SK-MEL-5 (cell line): ENCODE measurements around the gene DICER1. TPM values are rescaled to one million over a fixed set of nuclear protein-coding genes. Genes with fewer than 3 reads are reported as not detected.

Experiments
- DNase-seq: peaks from one replicate; pipeline ENCODE4 v3.0.0-alpha.2; 2016; ENCODE audit warnings: low read depth, low spot score
- in situ Hi-C: cut with HindIII; loops from 2 replicates; pipeline ENCODE4 v1.10.0; 2016; ENCODE audit warnings: low sequenced_read_pairs, high pct_unique_total_duplicates, low pct_unique_long_range_greater_than_20kb
- total RNA-seq: library from RNA; depleted of rRNA; stranded (reverse); fragments of >200 nt; shearing (Covaris generic); gene quantifications from 2 replicates; pipeline ENCODE4 v1.2.3, GENCODE V29; 2014

The DICER1 gene
- total RNA-seq, 1 experiment from 2014 or later: 38.8 TPM

DNA sequence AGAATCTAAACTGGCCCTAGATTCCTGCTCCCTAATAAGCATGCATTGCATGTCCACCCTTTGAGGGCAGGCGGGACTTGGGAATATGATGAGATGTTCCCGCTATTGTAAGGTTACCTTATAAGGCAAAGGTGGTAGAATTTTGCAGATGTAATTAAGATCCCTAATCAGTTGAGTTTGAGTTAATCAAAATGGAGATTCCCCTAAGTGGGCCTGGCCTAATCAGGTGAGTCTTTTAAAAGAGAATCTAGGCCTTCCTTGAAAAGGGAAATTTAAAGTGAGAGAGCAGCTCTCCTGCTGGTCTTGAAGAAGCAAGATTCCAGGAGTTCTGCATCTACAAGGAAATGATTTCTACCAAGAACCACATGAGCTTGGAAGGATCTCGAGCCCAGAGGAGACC, 83.4 kb downstream of the DICER1 start:
- in situ Hi-C loops: no loop called here
- no peak for DNase-seq

DNA sequence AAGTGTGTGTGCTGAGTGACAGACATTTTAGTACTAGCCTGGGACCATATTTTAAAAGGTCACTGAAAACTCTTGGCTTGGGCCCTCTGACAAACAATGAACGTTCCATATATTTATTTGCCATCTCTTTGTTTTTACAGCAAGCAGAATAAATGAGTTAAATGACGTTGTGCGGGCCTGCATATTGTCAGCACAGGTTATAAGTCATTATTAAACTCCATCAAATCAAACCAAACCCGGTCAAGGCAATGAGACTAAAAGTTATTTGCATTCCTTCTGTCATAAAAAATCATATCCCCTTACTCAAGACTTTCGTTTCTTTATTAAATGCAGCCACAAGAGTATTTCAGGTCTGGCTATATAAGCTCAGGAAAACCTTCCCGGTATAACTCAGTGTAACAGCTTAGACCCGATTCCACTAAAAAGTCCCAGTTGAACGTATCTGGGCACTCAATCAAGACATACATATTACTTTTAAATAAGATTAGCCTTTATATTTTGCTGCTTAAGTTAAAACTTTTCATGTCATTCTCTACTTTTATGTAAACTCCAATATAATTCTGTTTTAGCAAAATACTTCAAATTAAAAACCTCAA, 84.9 kb downstream of the DICER1 start:
- in situ Hi-C loops: no loop called here
- no peak for DNase-seq

DNA sequence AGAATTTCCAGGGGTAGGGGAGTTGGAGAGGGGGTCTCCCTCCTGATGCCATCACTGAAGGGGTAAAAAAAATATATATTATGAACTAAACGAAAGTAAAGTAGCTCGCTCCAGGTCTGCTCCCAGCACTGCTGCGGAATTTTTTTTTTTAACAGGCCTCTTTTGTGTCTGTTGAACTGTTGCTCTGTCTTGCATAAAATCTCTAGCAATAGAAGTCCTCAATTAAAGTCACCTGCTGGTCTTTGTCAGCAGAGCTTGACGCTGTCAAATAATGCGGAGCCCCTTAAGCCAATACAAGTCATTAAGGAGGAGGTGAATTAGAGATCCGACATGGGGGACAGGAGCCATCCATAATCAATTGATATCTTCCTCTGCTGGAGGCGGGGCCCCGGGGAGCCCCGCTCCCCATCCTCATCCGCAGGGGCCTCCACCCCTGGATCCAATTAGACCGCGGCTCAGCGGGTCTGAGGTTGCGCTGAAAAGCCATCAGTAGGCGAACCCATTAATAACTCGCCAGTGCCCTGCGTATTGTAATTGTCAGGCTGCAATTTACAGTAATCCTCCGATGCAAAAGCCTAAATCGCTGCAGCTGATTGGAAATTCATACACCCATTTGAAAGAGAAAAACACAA, 85.6 kb downstream of the DICER1 start:
- DNase-seq: no peak
- in situ Hi-C loops: no loop called here

- in situ Hi-C loops: no loop called here
- DNase-seq: no peak
Observed at GRCh38 chr14:95070748-95071435, 86.4 kb downstream of the DICER1 start.

DNA sequence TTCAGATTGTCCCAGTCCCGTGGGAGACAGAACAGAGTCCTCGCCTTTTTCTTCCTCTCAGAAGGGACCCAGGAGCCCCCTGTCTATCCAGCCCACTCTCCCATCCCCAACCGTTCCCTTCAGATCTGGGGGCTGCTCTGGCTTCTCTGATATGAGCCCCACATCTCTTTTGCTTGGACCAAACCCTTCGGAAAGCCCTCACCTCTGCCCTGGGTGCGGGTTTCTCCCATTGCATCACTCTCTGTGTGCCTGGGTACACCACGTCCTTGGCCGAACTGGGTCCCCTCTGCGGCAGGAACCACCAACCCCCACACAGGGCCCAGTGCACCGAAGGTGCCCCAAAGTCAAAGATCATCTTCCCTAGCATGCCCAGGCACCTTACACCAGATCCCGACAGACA, 87.8 kb downstream of the DICER1 start:
- DNase-seq: no peak
- in situ Hi-C loops: no loop called here

DNA sequence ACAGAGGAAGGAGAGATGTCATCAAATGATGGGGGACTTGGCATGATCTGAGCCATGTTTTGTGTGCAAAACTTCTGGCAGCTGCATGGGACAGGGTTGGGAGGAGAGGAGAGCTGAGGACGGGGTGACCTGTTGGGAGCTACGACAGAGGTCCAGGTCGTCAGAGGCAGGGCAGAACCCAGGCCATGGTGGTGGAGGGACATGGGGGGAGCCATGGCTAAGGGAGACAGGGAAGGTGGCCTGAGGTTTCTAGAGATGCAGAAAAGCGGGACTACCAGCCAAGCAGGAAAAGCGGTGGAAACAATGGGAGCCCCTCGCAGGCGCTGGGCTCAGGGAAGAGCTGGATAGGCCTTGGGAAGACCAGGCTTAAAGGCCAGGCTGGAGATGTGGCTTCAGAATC, 88.3 kb downstream of the DICER1 start:
- in situ Hi-C loops: no loop called here
- no peak for DNase-seq

DNA sequence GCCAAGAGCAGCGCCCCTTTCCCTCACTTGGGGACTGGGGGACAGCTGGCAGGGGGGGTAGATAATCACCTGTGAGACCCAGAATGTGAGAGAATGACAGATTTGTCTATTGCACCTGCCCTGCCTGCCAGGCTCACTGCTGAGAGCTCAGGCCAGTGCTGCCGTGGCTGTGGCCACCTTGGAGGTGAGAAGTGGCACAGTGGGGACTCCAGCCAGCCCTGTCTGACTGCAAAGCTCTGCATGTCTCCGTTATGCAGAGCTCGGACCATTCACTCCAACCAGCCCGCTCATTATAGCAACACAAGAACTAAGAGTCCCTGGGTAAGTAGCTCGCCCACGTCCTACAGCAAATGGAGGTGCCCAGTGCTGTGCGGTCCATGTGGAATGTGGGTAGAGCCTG, 88.8 kb downstream of the DICER1 start:
- in situ Hi-C loops: no loop called here

DNA sequence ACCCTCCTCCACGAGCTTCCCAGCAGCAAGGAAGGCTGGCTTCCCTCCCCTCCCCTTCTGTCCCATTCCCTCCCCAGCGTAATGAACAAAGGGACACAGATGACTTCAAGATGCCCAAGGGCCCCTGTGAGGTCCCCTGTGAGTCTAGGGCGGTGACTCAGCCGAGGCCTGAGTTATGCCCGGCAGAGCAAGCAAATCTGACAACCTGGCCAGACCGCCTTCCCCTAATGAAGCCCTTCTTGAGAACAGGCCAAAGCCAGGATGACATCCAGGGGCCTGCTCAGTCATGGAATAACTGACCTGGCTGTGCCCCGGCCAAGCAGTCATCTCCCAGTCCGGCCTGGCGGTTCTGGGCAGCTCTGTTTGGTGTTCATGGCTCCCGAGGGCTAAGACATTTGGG, 89.2 kb downstream of the DICER1 start:
- in situ Hi-C loops: no loop called here
- no peak for DNase-seq

More for the DNA sequence above, 88.8 kb downstream of the DICER1 start:
- no peak for DNase-seq

- no peak for DNase-seq
- in situ Hi-C loops: no loop called here
Observed at GRCh38 chr14:95067526-95067925, 89.8 kb downstream of the DICER1 start.

DNA sequence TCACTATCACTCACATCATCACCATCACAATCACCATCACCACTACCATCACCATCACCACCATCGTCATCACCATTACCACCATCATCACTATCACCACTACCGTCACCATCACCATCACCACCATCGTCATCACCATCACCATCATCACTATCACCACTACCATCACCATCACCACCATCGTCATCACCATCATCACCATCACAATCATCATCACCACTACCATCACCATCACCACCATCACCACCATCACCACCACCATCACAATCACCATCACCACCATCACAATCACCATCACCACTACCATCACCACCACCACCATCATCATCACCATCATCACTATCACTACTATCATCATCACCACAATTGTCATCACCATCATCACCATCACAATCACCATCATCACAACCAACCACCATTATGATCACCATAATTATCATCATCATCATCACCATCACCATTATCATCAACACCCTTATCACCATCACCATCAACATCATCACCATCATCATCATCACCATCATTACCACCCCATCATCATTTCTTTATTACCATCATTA, 90.8 kb downstream of the DICER1 start:
- in situ Hi-C loops: no loop called here

GRCh38 chr14:95065411-95065810, 91.9 kb downstream of the DICER1 start:
- DNase-seq: no peak
- in situ Hi-C loops: no loop called here

More for the DNA sequence above, 90.8 kb downstream of the DICER1 start:
- DNase-seq: no peak

- no peak for DNase-seq
- in situ Hi-C loops: no loop called here
Observed at GRCh38 chr14:95064734-95065133, 92.6 kb downstream of the DICER1 start.

DNA sequence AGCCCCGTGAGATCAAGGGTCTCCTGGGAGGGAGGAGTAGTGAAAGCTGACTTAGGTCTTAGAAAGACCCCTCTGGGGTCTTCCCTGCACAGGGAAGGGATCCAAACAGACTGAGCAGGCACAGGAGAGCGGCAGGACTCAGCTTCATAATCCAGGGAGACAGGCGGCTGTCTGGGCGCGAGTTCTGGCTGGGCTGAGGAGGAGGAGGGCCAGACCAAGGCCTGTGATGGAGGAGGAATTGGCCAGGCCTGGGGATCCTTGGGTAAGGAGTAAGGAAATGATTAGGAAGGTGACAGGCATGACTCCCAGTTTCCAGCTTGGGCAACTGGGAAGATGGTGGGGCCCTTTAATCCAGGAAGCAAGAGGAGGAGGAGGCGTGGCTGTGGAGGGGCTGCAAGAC, 93.1 kb downstream of the DICER1 start:
- in situ Hi-C loops: no loop called here
- no peak for DNase-seq

DNA sequence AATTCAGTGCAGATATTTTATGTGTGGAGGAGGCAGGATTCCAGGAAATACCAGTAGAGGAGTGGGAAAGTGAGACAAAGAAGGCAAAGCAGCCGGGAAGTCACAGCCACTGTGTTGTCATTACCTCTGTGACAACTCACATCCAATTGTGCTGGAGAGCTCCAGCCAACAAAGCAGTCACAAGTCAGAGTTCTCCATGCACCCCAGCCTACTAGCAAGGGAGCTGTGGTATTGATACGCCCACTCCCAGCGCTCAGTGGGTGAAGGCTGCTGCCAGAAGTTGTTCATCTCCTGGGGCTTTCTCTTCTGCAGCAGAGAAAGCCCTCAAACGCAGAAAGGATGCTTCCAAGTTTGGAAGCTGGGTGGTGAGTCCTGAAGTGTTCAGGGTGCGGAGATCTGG, 93.9 kb downstream of the DICER1 start:
- in situ Hi-C loops: no loop called here
- DNase-seq: no peak

DNA sequence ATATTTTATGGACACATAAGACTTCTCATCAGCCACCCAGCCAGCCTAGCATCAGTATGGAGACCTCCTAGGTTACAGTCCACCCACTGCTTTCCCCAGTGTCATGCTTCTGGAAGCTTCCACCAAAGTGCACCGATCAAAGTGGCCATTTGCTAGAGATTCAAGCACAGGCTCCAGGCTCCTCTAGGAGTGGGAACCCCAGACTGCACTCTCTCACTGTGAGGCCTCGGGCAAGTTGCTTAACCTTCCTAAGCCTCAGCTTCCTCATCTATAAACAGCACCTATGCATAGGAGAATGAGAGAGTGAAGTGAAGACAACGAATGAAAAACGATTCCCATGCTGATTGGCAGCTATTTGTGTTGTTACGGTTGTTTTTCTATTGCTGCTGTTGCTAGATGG, 94.4 kb downstream of the DICER1 start:
- DNase-seq: no peak
- in situ Hi-C loops: no loop called here

GRCh38 chr14:95062220-95062619, 95.1 kb downstream of the DICER1 start:
- DNase-seq: no peak
- in situ Hi-C loops: no loop called here

GRCh38 chr14:95061317-95062093, 95.8 kb downstream of the DICER1 start:
- in situ Hi-C loops: no loop called here
- no peak for DNase-seq

DNA sequence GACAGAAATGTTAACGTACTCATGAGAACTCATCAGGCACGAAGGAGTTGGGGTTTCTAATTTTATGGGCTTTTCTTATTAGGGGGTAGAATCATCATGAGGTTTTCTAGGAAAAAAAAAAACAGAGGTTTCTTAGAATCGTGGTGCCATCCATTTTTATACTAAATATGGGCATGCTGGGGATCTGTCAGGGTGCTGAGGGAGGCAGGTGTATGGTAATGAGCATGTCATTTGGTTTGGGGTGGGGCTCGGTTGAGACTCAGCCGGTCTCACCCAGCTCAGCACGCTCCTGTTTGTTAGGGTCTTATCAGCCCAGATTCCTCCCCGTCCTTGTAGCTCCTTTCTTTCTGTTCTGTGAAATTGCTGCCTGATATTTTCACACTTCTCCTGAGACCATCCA, 98.2 kb downstream of the DICER1 start:
- in situ Hi-C loops: no loop called here
- DNase-seq: no peak
